ENCODE results near the gene PODN.

Gene PODN, protein sequence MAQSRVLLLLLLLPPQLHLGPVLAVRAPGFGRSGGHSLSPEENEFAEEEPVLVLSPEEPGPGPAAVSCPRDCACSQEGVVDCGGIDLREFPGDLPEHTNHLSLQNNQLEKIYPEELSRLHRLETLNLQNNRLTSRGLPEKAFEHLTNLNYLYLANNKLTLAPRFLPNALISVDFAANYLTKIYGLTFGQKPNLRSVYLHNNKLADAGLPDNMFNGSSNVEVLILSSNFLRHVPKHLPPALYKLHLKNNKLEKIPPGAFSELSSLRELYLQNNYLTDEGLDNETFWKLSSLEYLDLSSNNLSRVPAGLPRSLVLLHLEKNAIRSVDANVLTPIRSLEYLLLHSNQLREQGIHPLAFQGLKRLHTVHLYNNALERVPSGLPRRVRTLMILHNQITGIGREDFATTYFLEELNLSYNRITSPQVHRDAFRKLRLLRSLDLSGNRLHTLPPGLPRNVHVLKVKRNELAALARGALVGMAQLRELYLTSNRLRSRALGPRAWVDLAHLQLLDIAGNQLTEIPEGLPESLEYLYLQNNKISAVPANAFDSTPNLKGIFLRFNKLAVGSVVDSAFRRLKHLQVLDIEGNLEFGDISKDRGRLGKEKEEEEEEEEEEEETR

DNA sequence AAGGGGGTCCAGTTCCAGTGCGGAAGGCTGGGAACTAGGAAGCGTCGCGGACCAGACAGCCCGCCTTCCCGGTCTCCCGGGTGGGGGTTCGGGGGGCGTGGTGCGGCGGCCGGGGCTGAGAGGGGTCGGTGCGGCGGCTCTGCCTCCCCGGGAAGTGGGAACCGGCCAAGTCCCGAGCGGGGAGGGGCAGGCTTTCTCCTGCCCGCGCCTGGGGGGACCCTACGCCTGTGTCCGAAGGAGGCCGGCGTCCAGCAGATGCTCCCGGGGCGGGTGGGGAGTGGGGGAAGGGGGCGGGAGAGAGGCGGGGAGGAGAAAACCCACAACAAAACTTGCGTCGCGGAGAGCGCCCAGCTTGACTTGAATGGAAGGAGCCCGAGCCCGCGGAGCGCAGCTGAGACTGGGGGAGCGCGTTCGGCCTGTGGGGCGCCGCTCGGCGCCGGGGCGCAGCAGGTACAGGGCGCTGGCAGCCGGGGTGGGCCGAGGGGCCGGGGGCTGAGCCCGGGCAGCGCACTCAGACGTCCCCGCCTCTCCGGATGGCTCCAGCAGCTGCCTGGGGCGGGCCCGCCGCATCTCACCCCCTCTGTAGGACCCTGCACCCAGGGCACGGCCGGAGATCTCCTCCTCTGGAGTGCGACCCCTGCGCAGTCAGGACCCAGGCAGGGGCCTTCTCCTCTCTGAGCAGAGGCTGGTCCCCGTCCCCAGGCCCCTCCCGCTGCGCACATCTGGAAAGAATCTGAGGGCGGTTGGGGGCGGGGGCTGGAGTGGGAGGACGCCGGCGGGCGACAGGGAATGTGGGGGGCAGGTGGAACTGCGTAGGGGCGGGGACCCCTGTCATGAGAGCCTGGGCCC is at the start of gene PODN:
TSS of gene PODN (plus strand) at position 355 of the 849 bp plus-strand sequence. CDS start 7,643 bp downstream, outside the sequence.
- H3K9me2 ChIP-seq (ENCODE audit: low read depth, low read length), result no peaks in the 10 kb centered on the region
- TF ChIP-seq, protein P1, sequence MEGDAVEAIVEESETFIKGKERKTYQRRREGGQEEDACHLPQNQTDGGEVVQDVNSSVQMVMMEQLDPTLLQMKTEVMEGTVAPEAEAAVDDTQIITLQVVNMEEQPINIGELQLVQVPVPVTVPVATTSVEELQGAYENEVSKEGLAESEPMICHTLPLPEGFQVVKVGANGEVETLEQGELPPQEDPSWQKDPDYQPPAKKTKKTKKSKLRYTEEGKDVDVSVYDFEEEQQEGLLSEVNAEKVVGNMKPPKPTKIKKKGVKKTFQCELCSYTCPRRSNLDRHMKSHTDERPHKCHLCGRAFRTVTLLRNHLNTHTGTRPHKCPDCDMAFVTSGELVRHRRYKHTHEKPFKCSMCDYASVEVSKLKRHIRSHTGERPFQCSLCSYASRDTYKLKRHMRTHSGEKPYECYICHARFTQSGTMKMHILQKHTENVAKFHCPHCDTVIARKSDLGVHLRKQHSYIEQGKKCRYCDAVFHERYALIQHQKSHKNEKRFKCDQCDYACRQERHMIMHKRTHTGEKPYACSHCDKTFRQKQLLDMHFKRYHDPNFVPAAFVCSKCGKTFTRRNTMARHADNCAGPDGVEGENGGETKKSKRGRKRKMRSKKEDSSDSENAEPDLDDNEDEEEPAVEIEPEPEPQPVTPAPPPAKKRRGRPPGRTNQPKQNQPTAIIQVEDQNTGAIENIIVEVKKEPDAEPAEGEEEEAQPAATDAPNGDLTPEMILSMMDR (IDR thresholded peaks at IDR 0.05; ENCODE audit: low read length), result no peak
- no peak for TF ChIP-seq EZH2 (IDR thresholded peaks at IDR 0.05; ENCODE audit: borderline replicate concordance, low read length)

DNA sequence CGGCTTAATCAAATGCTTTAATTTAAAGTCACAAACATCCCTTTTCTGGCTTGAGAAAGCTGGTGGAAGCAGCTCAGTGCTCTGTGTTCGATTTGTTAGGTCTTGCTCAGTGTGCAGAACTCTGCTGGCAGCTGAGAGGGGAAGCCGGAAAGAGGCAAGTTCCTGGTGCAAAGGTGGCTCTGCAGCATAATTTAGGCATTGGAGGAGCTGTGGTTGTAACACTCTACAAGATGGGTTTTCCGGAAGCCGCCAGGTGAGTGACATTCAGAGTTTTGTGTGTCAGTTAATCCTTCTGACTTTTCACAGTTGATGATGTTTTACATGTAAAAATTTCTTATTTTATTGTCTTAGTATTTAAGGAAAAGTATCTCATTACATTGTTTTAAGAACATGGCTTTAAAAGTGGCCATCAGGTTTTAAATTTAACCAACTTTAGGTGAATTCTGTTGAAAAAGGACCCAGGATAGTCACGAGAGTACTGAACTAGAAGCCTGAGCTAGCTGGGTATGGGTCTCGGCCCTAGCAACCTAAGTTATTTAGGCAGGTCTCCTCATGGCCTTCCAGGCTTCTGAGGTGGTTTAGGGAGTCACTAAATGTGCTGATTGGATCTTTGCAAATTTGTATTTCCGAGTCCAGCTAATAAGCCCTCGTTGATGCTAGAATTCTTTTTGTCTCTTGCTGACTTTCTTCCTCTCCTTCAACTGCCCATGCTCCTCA is 47.1 kb upstream of the PODN start:
- Histone ChIP-seq H3K4me3 (ENCODE audit: low read depth, low read length, poor library complexity, severe bottlenecking) (peak overlapping the region; percentile 75), H3K4me2 (ENCODE audit: low read length) (peak overlapping the region; percentile 96), H3K4me1 (ENCODE audit: insufficient read depth, low read length, severe bottlenecking) (peaks cover 23% of the 10 kb centered on the region), H3K36me3 (ENCODE audit: insufficient read depth, low read length) (no peaks in the 10 kb centered on the region), H2AFZ (ENCODE audit: low read length) (peak overlapping the region; percentile 79), H3K79me2 (ENCODE audit: insufficient read depth, low read length) (no peaks in the 10 kb centered on the region), H3K9me2 (ENCODE audit: low read depth, low read length) (no peaks in the 10 kb centered on the region), H3K9me3 (ENCODE audit: low read length) (no peaks in the 10 kb centered on the region), H3F3A (ENCODE audit: insufficient read depth, low read length) (no peaks in the 10 kb centered on the region), H3K9ac (ENCODE audit: low read length) (peak overlapping the region; percentile 78), H3K27ac (ENCODE audit: low read depth, low read length, poor library complexity, severe bottlenecking) (peak overlapping the region; percentile 3), H3K27me3 (ENCODE audit: insufficient read depth, low read length) (no peaks in the 10 kb centered on the region), H4K20me1 (ENCODE audit: insufficient read depth, low read length) (no peaks in the 10 kb centered on the region)
- TF ChIP-seq EZH2 (IDR thresholded peaks at IDR 0.05; ENCODE audit: borderline replicate concordance, low read length), result no peak
- TF ChIP-seq, protein P1 (IDR thresholded peaks at IDR 0.05; ENCODE audit: low read length), result no peak

More for the DNA sequence above, at the start of gene PODN:
- no peaks in the 10 kb centered on the region for H3K79me2 ChIP-seq (ENCODE audit: insufficient read depth, low read length)
- no peak within 1 kb of the TSS for H3K9ac ChIP-seq (ENCODE audit: low read length)
- no peak within 1 kb of the TSS for H3K4me2 ChIP-seq (ENCODE audit: low read length)
- H3K9me3 ChIP-seq (ENCODE audit: low read length), result no peaks in the 10 kb centered on the region
- no peaks in the 10 kb centered on the region for H3K27me3 ChIP-seq (ENCODE audit: insufficient read depth, low read length)
- H3K36me3 ChIP-seq (ENCODE audit: insufficient read depth, low read length), result no peaks in the 10 kb centered on the region
- no peak within 1 kb of the TSS for H2AFZ ChIP-seq (ENCODE audit: low read length)
- no peaks in the 10 kb centered on the region for H3K4me1 ChIP-seq (ENCODE audit: insufficient read depth, low read length, severe bottlenecking)
- no peak within 1 kb of the TSS for H3K27ac ChIP-seq (ENCODE audit: low read depth, low read length, poor library complexity, severe bottlenecking)
- H3F3A ChIP-seq (ENCODE audit: insufficient read depth, low read length), result no peaks in the 10 kb centered on the region
- no peaks in the 10 kb centered on the region for H4K20me1 ChIP-seq (ENCODE audit: insufficient read depth, low read length)
- no peak within 1 kb of the TSS for H3K4me3 ChIP-seq (ENCODE audit: low read depth, low read length, poor library complexity, severe bottlenecking)

DNA sequence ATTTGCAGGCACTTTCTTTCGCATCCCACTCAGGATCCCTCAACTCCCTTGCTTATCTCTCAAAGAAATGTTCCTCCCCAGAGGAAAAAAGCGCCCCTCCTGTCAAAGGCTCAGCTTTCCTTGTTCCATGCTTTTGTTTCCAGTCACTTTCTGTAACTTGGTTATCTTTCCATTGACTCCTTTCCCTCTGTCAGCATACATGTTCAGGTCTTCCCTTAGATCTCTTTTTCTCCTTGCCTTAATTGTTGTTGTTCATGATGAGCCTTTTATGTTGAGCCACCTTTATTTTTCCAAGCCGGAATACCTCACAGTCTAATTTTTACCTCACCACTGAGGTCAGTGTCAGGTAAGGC is 46.5 kb upstream of the PODN start:
- H3K4me3 ChIP-seq (ENCODE audit: low read depth, low read length, poor library complexity, severe bottlenecking), result peak overlapping the region; percentile 75
- no peaks in the 10 kb centered on the region for H3F3A ChIP-seq (ENCODE audit: insufficient read depth, low read length)
- peak overlapping the region; percentile 3 for H3K27ac ChIP-seq (ENCODE audit: low read depth, low read length, poor library complexity, severe bottlenecking)
- peak overlapping the region; percentile 42 for H2AFZ ChIP-seq (ENCODE audit: low read length)
- no peaks in the 10 kb centered on the region for H3K9me2 ChIP-seq (ENCODE audit: low read depth, low read length)
- H3K36me3 ChIP-seq (ENCODE audit: insufficient read depth, low read length), result no peaks in the 10 kb centered on the region
- peaks cover 23% of the 10 kb centered on the region for H3K4me1 ChIP-seq (ENCODE audit: insufficient read depth, low read length, severe bottlenecking)
- H3K4me2 ChIP-seq (ENCODE audit: low read length), result peak overlapping the region; percentile 96
- peak overlapping the region; percentile 78 for H3K9ac ChIP-seq (ENCODE audit: low read length)
- TF ChIP-seq, protein P1 (IDR thresholded peaks at IDR 0.05; ENCODE audit: low read length), result no peak
- no peak for TF ChIP-seq EZH2 (IDR thresholded peaks at IDR 0.05; ENCODE audit: borderline replicate concordance, low read length)
- H3K79me2 ChIP-seq (ENCODE audit: insufficient read depth, low read length), result no peaks in the 10 kb centered on the region
- H3K27me3 ChIP-seq (ENCODE audit: insufficient read depth, low read length), result no peaks in the 10 kb centered on the region
- no peaks in the 10 kb centered on the region for H3K9me3 ChIP-seq (ENCODE audit: low read length)
- H4K20me1 ChIP-seq (ENCODE audit: insufficient read depth, low read length), result no peaks in the 10 kb centered on the region

Measured in OCI-LY1 (cell line).